Panc1 (cell line): ENCODE results near the gene SAMD15.

Source experiments
- POLR2AphosphoS5 ChIP-seq: IDR thresholded peaks from 2 replicates; pipeline ENCODE4 v1.6.1; 2012; ENCODE audit warnings: mild to moderate bottlenecking, low read depth, low read length, moderate library complexity
- SIN3A ChIP-seq: IDR thresholded peaks from 2 replicates; pipeline ENCODE4 v1.6.1; 2012; ENCODE audit warnings: low read depth, mild to moderate bottlenecking, low read length, moderate library complexity, borderline replicate concordance; ENCODE audit not compliant: insufficient read depth
- TF ChIP-seq, protein P1 (sequence below): fragments of 450-650 bp; IDR thresholded peaks from 2 replicates; pipeline ENCODE4 v1.5.1; 2017; ENCODE audit warnings: mild to moderate bottlenecking
- TF ChIP-seq, protein P2 (sequence below), 2 experiments: IDR thresholded peaks; 2 replicates each; pipeline ENCODE4 v1.6.1; 2011 to 2012; ENCODE audit warnings: low read depth in 2 of 2, control low read depth in 1 of 2, low read length in 1 of 2, mild to moderate bottlenecking in 1 of 2, moderate library complexity in 1 of 2; ENCODE audit not compliant: insufficient read depth in 1 of 2

- TF ChIP-seq, protein P1, sequence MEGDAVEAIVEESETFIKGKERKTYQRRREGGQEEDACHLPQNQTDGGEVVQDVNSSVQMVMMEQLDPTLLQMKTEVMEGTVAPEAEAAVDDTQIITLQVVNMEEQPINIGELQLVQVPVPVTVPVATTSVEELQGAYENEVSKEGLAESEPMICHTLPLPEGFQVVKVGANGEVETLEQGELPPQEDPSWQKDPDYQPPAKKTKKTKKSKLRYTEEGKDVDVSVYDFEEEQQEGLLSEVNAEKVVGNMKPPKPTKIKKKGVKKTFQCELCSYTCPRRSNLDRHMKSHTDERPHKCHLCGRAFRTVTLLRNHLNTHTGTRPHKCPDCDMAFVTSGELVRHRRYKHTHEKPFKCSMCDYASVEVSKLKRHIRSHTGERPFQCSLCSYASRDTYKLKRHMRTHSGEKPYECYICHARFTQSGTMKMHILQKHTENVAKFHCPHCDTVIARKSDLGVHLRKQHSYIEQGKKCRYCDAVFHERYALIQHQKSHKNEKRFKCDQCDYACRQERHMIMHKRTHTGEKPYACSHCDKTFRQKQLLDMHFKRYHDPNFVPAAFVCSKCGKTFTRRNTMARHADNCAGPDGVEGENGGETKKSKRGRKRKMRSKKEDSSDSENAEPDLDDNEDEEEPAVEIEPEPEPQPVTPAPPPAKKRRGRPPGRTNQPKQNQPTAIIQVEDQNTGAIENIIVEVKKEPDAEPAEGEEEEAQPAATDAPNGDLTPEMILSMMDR, result no peak
- TF ChIP-seq, protein P2, sequence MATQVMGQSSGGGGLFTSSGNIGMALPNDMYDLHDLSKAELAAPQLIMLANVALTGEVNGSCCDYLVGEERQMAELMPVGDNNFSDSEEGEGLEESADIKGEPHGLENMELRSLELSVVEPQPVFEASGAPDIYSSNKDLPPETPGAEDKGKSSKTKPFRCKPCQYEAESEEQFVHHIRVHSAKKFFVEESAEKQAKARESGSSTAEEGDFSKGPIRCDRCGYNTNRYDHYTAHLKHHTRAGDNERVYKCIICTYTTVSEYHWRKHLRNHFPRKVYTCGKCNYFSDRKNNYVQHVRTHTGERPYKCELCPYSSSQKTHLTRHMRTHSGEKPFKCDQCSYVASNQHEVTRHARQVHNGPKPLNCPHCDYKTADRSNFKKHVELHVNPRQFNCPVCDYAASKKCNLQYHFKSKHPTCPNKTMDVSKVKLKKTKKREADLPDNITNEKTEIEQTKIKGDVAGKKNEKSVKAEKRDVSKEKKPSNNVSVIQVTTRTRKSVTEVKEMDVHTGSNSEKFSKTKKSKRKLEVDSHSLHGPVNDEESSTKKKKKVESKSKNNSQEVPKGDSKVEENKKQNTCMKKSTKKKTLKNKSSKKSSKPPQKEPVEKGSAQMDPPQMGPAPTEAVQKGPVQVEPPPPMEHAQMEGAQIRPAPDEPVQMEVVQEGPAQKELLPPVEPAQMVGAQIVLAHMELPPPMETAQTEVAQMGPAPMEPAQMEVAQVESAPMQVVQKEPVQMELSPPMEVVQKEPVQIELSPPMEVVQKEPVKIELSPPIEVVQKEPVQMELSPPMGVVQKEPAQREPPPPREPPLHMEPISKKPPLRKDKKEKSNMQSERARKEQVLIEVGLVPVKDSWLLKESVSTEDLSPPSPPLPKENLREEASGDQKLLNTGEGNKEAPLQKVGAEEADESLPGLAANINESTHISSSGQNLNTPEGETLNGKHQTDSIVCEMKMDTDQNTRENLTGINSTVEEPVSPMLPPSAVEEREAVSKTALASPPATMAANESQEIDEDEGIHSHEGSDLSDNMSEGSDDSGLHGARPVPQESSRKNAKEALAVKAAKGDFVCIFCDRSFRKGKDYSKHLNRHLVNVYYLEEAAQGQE (IDR thresholded peaks at IDR 0.05; ENCODE audit: insufficient read depth in 1 of 2, low read depth in 2 of 2, low read length in 1 of 2), result no peak
- no peak for TF ChIP-seq SIN3A
- no peak for TF ChIP-seq POLR2AphosphoS5
Measured at GRCh38 chr14:77353469-77354141, 23.6 kb upstream of the SAMD15 start.
